Measurements from ENCODE around the gene HIGD1A.

DNA sequence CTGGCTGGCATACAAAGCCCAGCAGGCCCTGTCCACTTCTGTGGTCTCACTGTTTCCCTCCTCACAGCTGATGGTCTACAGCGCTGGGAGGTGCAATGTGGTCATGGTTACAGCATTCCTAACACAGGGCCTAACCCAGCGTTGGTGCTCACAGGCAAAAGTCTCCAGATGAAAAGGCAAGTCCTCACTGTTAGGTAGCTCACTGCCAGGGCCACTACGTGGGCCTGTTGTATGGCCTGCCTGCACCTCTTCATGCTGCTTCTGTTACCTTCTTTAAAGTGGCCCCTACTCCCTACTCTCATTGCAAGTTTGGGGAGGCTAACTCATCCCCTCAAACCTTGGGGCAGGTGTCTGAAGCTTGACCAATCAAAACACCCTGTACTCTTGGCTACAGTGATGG is 62.5 kb downstream of the HIGD1A start:
- TF ChIP-seq RAD21 (IDR thresholded peaks at IDR 0.05 in 1 of 2, conservative IDR thresholded peaks at IDR 0.05 in 1 of 2; ENCODE audit: low read depth in 2 of 2, low read length in 2 of 2) (no peak), EZH2 (IDR thresholded peaks at IDR 0.05; ENCODE audit: low read depth, low read length, severe bottlenecking) (no peak), TAF1 (IDR thresholded peaks at IDR 0.05; ENCODE audit: low read depth, low read length) (no peak), SAP30 (IDR thresholded peaks at IDR 0.05; ENCODE audit: insufficient read depth, insufficient replicate concordance, low read length) (no peak)
- TF ChIP-seq, protein P1, sequence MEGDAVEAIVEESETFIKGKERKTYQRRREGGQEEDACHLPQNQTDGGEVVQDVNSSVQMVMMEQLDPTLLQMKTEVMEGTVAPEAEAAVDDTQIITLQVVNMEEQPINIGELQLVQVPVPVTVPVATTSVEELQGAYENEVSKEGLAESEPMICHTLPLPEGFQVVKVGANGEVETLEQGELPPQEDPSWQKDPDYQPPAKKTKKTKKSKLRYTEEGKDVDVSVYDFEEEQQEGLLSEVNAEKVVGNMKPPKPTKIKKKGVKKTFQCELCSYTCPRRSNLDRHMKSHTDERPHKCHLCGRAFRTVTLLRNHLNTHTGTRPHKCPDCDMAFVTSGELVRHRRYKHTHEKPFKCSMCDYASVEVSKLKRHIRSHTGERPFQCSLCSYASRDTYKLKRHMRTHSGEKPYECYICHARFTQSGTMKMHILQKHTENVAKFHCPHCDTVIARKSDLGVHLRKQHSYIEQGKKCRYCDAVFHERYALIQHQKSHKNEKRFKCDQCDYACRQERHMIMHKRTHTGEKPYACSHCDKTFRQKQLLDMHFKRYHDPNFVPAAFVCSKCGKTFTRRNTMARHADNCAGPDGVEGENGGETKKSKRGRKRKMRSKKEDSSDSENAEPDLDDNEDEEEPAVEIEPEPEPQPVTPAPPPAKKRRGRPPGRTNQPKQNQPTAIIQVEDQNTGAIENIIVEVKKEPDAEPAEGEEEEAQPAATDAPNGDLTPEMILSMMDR (IDR thresholded peaks at IDR 0.05; ENCODE audit: control extremely low read depth in 1 of 3, insufficient read depth in 1 of 3, low read depth in 1 of 3, low read length in 3 of 3) = no peak

Measured in H1 (cell line).